GM10266 (cell line): ENCODE results near the gene ERFL.

Experiments
- DNase-seq: peaks from one replicate; pipeline ENCODE4 v3.0.0; 2012; ENCODE audit errors: extremely low spot score
- TF ChIP-seq, protein P1 (sequence below): IDR thresholded peaks from 2 replicates; pipeline ENCODE4 v1.5.1; 2012; ENCODE audit warnings: mild to moderate bottlenecking, low read depth; ENCODE audit not compliant: control insufficient read depth, insufficient read depth; ENCODE audit errors: missing control alignments

ERFL gene

DNA sequence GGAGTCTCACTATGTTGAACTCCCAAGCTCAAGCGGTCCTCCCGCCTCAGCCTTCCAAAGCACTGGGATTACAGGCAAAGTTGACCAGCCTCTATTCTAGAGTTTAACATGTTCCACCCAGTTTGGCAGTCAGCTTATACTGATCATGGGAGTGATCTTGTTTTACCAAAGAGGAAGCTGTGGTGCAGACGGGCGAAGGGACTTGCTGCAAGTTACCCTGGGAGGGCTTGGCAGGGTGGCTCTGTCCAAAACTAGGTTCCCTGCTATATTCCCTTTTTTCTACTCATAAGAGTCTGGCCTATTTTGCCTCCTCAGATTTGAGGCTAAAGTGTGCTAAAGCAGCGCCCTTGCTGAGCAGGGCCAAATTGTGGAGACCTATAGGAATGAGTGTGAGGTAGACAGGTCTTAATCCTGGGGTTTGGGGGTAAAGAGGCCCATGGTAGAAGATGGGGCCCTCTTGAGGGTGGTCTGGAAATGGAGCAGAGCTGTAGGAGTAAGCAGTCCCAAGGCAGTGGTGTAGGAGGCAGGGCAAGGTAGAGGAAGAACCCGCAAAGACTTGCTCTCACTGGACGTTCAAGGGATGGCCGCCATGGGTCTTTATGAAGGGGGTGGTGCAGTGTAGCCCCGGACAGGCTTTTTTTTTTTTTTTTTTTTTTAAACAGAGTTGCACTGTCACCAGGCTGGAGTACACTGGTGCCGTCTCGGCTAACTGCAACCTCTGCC lies 64.9 kb downstream of the ERFL start:
- DNase-seq: no peak
- TF ChIP-seq, protein P1, sequence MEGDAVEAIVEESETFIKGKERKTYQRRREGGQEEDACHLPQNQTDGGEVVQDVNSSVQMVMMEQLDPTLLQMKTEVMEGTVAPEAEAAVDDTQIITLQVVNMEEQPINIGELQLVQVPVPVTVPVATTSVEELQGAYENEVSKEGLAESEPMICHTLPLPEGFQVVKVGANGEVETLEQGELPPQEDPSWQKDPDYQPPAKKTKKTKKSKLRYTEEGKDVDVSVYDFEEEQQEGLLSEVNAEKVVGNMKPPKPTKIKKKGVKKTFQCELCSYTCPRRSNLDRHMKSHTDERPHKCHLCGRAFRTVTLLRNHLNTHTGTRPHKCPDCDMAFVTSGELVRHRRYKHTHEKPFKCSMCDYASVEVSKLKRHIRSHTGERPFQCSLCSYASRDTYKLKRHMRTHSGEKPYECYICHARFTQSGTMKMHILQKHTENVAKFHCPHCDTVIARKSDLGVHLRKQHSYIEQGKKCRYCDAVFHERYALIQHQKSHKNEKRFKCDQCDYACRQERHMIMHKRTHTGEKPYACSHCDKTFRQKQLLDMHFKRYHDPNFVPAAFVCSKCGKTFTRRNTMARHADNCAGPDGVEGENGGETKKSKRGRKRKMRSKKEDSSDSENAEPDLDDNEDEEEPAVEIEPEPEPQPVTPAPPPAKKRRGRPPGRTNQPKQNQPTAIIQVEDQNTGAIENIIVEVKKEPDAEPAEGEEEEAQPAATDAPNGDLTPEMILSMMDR: no peak

DNA sequence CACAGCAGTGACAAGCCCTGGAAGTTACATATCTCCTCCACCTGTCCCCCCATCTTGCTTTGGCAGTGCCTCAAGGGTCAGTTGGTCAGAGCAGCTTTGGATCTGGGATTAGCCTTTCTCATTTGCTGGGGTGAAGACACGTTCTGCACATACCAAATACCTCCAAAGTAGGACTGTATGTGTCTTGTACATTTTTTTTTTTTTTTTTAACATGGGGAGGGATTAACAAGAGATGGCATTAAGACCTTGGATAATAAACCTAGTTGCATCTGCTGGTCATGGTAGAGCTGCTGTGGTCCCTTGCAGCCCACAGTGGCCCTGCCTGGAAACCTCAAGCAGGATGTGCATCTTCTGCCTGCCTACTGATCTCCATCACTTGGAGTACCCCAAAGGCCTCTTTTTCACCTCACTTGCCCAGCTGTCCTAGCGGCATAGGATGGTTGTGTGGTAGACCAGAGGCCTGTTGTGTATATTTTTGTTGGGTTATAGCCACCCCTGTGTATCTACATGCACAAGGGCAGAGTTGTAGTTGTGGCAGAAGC lies 65.7 kb downstream of the ERFL start:
- TF ChIP-seq, protein P1: no peak
- no peak for DNase-seq

DNA sequence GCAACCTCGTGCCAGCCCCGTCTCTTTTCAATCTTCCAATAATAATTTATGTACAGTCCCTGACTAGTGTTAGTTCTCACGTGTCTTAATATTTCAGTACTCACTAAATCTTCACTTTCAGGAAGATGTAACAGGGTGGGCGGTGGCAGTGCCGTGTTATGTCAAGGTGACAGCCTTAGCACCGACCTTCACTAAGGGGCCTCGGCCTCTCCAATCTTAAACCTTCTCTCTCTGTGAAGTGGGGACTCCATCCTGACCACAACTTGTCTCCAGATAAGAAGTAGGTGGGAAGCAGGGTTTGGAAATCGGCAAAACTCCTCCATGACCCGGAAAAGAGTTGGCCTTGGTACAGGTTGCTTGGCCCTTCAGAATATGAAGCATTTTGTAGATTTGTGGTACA lies 66.4 kb downstream of the ERFL start:
- TF ChIP-seq, protein P1: no peak
- DNase-seq: no peak

DNA sequence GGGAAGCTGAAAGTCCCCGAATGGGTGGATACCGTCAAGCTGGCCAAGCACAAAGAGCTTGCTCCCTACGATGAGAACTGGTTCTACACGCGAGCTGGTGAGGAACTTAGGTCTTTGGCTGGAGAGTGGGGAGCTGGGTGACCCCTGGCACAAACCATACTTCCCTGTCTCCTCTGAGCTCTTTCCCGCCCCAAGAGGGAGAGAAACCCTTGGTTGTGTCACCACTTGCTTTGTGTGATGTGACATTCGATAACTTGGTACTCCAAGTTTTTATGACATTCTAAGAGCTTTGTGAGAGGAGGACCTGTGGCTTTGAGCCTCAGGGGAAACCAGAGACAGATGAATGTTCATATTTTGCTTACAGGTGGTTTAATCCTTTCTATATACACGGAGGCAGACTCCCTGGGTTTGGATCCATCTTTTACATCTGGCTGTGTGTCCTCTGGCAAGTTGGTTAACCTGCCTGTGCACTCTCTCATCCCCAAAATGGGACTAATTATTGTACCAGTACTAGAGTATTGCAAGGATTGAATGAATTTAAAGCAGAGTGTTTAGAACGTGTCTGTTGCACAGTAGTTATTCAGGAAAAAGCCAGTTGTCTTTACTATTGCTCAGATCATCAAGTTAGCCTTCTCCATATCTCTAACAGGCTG lies 67.0 kb downstream of the ERFL start:
- DNase-seq: no peak
- TF ChIP-seq, protein P1: no peak

DNA sequence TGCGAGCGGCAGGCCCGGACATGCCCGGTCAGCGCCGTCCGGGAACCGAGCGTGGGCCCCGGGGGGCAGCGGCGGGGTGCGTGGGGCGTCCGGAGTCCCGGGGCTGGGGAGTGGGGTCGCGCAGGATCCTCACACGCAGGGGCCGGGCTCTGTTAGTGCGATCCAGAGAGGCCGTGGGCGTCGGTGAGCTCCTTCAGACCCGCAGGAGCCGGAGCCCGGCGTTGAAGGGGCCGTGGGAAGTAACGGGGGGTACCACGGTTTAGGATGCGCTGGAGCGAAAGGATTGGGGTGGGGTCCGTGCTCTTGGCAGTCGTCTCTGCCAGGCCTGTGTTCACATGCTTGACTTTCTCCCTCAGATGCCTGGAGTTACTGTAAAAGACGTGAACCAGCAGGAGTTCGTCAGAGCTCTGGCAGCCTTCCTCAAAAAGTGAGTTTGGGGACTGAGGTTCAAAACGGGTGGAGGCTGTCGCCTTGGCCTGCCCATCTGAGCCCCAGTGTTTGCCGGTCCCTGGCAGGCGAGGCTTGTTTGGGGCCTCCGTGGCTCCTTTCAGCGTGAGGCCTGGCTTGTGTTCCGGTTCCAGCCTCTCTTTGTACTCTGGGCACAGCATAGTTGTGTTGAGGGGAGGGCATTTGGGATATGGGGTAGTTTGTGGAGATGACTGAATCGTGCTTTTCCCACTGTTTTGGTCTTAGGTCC lies 67.7 kb downstream of the ERFL start:
- DNase-seq: no peak
- TF ChIP-seq, protein P1: no peak

DNA sequence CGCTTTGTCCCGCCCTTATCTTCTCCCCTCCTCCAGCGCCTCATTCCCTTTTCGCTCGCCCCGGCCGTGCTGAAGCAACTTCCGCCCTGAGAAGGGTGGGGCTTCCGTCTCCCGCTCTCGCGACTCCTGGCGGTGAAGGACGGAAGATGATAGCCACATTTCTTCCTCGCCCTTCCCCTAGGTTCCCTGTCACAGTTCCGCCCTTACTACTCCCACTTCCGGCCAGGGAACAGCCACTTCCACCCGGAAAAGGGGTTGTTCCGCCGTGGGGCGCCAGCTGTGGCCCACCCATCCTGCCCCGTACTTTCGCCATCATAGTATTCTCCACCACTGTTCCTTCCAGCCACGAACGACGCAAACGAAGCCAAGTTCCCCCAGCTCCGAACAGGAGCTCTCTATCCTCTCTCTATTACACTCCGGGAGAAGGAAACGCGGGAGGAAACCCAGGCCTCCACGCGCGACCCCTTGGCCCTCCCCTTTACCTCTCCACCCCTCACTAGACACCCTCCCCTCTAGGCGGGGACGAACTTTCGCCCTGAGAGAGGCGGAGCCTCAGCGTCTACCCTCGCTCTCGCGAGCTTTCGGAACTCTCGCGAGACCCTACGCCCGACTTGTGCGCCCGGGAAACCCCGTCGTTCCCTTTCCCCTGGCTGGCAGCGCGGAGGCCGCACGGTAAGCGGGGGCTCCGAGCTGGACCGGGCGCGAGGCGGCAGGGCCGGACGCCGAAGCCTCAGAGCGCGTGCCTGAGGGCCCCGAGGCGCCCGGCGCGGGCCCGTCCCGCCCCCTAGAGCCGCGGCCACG lies 68.4 kb downstream of the ERFL start, which contains the start of gene RPS19:
RPS19 (plus strand) TSS at position 638 of the 801 bp plus-strand sequence. CDS start 520 bp downstream, outside the sequence.
- TF ChIP-seq, protein P1: no peak

More for the DNA sequence above, 68.4 kb downstream of the ERFL start, which contains the start of gene RPS19:
- peak; percentile 98 for DNase-seq
